Coronary artery (tissue), 2 donors: Measurements from ENCODE around the gene CHAD.

Experiments used
- DNase-seq: peaks from one replicate; pipeline ENCODE4 v3.0.0-alpha.2; 2017; ENCODE audit warnings: low spot score
- H3K27ac ChIP-seq, 2 donors: fragments of 200-600 bp; sonication (generic); one replicate each; pipeline ENCODE4 v1.5.1; 2016 to 2019
- H3K4me3 ChIP-seq: fragments of 200-600 bp; sonication (generic); 2 replicates; pipeline ENCODE4 v1.5.1; 2016; ENCODE audit warnings: mild to moderate bottlenecking, moderate library complexity
- CTCF ChIP-seq: fragments of 200-600 bp; sonication (generic); IDR thresholded peaks from one replicate; pipeline ENCODE4 v1.5.1; 2019; ENCODE audit warnings: antibody characterized with exemption

Gene CHAD

GRCh38 chr17:50453901-50454300 is 14.8 kb downstream of the CHAD start:
- no peak overlapping the region for H3K27ac ChIP-seq
- DNase-seq, result no peak
- no peak overlapping the region for H3K4me3 ChIP-seq
- TF ChIP-seq CTCF, result no peak

GRCh38 chr17:50452630-50453300 is 15.9 kb downstream of the CHAD start:
- H3K4me3 ChIP-seq, result no peak overlapping the region
- H3K27ac ChIP-seq, result no peak overlapping the region
- no peak for DNase-seq
- TF ChIP-seq CTCF, result no peak

GRCh38 chr17:50451943-50452629 is 16.6 kb downstream of the CHAD start:
- no peak for DNase-seq
- Histone ChIP-seq H3K27ac (no peak overlapping the region), H3K4me3 (no peak overlapping the region)
- no peak for TF ChIP-seq CTCF

GRCh38 chr17:50448643-50449042 is 20.0 kb downstream of the CHAD start:
- Histone ChIP-seq H3K4me3 (no peak overlapping the region), H3K27ac (no peak overlapping the region)
- DNase-seq, result no peak
- no peak for TF ChIP-seq CTCF

GRCh38 chr17:50447870-50448595 is 20.6 kb downstream of the CHAD start:
- Histone ChIP-seq H3K27ac (no peak overlapping the region), H3K4me3 (no peak overlapping the region)
- DNase-seq, result no peak
- no peak for TF ChIP-seq CTCF

- no peak for TF ChIP-seq CTCF
- Histone ChIP-seq H3K27ac (no peak overlapping the region), H3K4me3 (no peak overlapping the region)
- DNase-seq, result no peak
Measured at GRCh38 chr17:50445730-50446325, 22.9 kb downstream of the CHAD start.
